Activated T-cell treated with anti-CD3 and anti-CD28 coated beads, Interleukin-2, amount 50 U/mL, for 24 hours (primary cell): ENCODE data around the gene BICC1.

ENCODE experiments used
- DNase-seq: peaks from one replicate; pipeline ENCODE4 v3.0.0-alpha.2; 2020
- H3K27ac Mint-ChIP-seq: 2 replicates; pipeline ENCODE4 v1.8.0; 2020; ENCODE audit warnings: mild to moderate bottlenecking, mixed read lengths
- H3K27me3 Mint-ChIP-seq: 2 replicates; pipeline ENCODE4 v1.8.0; 2020; ENCODE audit warnings: mixed read lengths
- H3K36me3 Mint-ChIP-seq: 2 replicates; pipeline ENCODE4 v1.8.0; 2020; ENCODE audit warnings: low read depth, mixed read lengths
- H3K4me1 Mint-ChIP-seq: 2 replicates; pipeline ENCODE4 v1.8.0; 2020; ENCODE audit warnings: low read depth, mixed read lengths
- H3K4me3 Mint-ChIP-seq: 2 replicates; pipeline ENCODE4 v1.8.0; 2020; ENCODE audit warnings: mild to moderate bottlenecking, moderate library complexity, mixed read lengths
- H3K9me3 Mint-ChIP-seq: 2 replicates; pipeline ENCODE4 v1.8.0; 2020; ENCODE audit warnings: mixed read lengths

Gene BICC1

DNA sequence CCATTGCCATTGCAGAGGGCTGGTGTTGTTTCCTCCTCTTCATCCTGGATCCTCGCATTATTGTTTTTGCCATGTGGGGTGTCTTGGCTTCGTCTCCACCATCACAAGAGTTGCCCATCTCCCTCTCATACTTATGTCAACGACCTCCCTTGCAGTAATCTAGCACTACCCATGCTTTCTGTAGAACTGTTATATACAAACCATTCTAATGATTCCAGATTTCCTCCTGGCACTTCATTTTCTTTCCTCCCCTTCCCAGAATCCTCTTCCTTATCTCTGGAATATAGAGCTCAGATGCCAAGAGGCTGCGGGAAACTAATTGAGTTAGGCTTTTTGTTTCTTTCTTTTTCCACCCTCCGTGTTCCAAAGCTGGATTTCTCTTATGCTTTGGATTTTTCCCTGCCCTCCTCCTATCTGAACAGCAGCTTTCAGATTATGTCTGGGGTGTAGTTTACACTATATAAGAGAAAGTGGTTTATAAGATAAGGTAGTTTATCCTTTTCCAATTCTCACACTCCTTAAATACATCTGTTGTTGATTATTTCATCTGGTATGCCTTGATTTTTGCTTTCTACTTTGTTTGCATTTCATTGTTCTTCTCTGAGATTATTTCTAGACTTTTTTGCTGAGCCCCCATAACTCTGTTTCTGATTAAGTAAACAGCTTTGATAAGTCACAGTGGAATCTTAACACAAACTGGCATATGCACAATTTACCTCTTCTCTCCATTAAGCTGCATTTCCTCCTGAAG, 264.1 kb downstream of the BICC1 start:
- Mint-ChIP-seq H3K36me3 (no peaks in the 10 kb centered on the region), H3K27me3 (peaks cover 8% of the 10 kb centered on the region), H3K4me3 (no peak overlapping the region), H3K4me1 (no peaks in the 10 kb centered on the region), H3K9me3 (no peaks in the 10 kb centered on the region), H3K27ac (no peak overlapping the region)
- no peak for DNase-seq

DNA sequence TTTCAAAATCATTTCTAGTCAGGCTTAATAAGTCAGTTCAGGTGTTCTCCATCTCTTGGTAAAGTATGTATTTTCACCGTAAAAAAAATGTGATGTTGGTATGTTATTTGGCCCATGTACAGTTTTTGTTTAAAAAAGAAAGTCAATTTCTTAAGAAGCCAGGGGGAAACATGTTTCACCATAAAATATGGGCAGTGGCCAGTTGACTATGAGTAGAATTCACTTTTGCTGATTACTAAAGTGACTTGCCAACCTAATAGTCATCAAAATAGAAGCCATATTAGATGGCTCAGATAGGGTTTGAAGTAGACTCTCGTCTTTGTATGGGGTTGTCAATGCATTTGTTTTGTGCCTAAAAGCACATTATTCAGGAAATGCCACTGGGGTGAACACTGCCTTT, 266.3 kb downstream of the BICC1 start:
- no peaks in the 10 kb centered on the region for H3K9me3 Mint-ChIP-seq
- no peaks in the 10 kb centered on the region for H3K36me3 Mint-ChIP-seq
- H3K27ac Mint-ChIP-seq: no peak overlapping the region
- H3K27me3 Mint-ChIP-seq: peaks cover 10% of the 10 kb centered on the region
- no peaks in the 10 kb centered on the region for H3K4me1 Mint-ChIP-seq
- DNase-seq: no peak
- H3K4me3 Mint-ChIP-seq: no peak overlapping the region

DNA sequence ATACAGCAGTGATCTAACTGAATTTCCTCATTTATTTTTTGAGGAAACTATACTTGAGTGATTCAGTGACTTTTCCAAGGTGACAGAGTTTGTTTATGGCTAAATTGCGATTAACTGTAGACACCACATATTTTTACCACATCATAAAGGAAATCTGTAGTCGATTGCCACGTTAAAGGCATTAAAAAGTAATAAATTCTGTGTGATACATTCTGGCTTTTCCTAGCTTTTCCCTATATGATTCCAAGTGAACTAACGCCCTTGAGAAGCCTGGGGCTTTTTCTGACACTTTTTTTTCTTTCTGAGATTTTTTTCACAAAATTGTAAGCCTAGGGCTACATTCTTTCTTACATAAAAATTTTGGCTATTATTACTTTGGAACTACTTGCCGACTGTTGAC, 266.9 kb downstream of the BICC1 start:
- Mint-ChIP-seq H3K36me3 (no peaks in the 10 kb centered on the region), H3K27ac (no peak overlapping the region), H3K4me3 (no peak overlapping the region), H3K9me3 (no peaks in the 10 kb centered on the region), H3K4me1 (no peaks in the 10 kb centered on the region), H3K27me3 (peaks cover 10% of the 10 kb centered on the region)
- DNase-seq: no peak

DNA sequence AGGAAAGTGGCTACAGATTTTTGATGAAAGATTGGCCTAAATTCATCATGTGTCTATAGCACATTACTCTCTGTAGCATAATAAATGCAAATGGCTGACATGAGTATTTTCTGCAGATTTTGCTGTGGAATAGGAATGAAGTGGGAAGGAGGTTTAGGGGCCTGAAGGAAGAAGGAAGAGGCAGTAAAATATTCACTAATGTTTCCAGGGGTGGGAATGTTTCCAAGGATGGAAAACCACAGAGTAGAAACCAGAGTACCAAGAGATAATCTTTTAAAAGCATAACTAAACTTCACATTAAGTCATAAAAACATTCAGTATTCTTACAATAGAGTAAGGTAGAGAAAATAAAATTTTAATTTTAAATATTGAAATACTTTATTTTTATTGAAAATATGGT, 267.8 kb downstream of the BICC1 start:
- H3K9me3 Mint-ChIP-seq: no peaks in the 10 kb centered on the region
- H3K4me3 Mint-ChIP-seq: no peak overlapping the region
- H3K27me3 Mint-ChIP-seq: peaks cover 10% of the 10 kb centered on the region
- H3K4me1 Mint-ChIP-seq: no peaks in the 10 kb centered on the region
- no peaks in the 10 kb centered on the region for H3K36me3 Mint-ChIP-seq
- no peak for DNase-seq
- no peak overlapping the region for H3K27ac Mint-ChIP-seq

DNA sequence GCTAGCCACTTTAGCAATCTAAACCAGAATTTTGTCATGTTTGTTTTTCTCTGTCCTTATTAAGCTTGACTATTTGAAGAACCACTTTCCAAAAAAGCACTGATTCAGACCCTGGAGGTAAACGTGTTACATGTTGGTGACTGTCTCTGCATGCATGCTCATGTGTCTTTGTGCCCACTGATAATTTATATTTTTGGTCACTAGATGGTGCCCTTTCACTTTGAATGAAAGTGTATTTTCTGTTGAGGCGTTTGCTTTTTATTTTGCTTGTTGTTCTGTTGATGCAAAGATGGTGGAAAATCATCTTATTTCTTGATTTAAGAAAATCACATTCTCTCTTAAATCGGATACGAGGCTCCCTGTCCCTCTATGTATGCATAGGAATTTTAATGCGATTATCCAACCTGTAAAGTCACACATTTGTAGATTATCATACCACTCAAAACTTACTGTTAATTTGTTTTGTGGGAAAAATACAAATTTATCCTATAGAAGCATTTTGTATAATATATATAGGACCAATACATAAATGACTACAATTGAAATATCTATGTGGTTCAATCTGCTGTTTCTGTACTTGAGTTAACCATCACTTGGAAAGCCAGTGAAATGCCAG, 269.3 kb downstream of the BICC1 start:
- Mint-ChIP-seq H3K4me1 (no peaks in the 10 kb centered on the region), H3K4me3 (no peak overlapping the region), H3K27ac (no peak overlapping the region), H3K36me3 (no peaks in the 10 kb centered on the region), H3K9me3 (no peaks in the 10 kb centered on the region), H3K27me3 (peaks cover 10% of the 10 kb centered on the region)
- no peak for DNase-seq

DNA sequence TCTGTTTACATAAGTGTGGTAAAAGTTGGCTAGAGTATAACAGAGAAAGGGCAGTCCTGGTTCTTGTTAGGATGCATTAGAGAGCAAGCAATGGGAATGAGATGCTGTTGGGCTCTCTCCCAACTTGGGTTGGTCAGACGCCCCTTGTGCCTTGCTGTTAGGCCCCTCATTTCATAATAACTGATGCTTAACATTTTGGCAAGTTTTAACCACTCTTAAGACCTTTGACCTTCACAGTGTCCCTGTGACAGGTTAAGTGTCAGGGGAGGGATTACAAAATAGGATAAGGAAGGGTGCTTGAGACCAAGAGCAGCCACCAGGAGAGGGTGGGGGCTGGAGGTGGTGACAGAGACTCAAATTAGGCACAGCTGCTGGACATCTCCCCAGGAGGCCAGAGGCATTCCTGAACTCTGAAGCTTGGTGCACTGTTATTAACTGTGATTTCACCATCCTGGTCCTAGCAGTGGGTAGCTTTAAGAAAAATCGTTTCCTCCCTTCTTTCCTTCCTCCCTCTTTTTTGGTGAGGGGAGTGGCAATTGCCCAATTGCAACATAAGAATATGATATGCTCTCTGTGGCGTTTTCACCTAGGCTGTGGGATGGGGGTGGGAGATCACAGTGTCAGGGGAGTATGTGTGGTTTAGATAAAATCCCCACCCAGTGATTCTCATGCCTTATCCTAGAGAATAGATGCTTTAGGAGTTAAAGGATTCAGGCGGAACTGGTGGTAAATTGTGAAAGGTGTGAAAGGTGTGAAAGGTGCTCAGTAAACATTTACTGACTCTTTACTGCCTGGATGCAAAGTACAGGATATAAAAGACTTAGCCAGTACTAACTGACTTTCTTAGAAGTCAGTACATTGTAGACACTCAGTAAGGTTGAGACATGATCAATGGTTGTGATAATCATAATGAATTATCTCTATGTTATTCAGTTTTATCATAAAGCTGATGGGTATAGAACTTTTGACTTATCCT, 270.5 kb downstream of the BICC1 start:
- Mint-ChIP-seq H3K4me1 (no peaks in the 10 kb centered on the region), H3K27ac (no peak overlapping the region), H3K27me3 (peaks cover 10% of the 10 kb centered on the region), H3K9me3 (no peaks in the 10 kb centered on the region), H3K36me3 (no peaks in the 10 kb centered on the region), H3K4me3 (no peak overlapping the region)
- DNase-seq: no peak

DNA sequence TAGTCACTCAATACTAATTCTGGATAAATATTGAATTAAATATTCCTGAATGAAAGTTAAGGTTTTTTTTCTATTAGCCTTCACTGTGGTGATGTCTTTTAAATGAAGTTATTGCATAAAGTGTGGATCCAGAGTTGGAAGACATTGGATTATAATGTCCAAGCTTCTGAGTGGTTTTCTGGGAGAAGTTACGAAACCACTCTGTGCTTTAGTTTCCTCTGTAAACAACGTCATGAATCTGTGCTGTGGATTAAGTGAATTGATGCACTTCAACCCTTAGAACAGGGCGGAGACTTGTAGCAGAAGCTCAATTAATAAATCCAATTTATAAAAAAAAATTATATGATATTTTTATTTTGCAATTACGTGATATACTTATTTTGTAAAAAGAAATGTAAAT, 271.7 kb downstream of the BICC1 start:
- no peaks in the 10 kb centered on the region for H3K9me3 Mint-ChIP-seq
- H3K27ac Mint-ChIP-seq: no peak overlapping the region
- no peak for DNase-seq
- no peak overlapping the region for H3K4me3 Mint-ChIP-seq
- H3K36me3 Mint-ChIP-seq: no peaks in the 10 kb centered on the region
- H3K4me1 Mint-ChIP-seq: no peaks in the 10 kb centered on the region
- H3K27me3 Mint-ChIP-seq: peaks cover 10% of the 10 kb centered on the region

DNA sequence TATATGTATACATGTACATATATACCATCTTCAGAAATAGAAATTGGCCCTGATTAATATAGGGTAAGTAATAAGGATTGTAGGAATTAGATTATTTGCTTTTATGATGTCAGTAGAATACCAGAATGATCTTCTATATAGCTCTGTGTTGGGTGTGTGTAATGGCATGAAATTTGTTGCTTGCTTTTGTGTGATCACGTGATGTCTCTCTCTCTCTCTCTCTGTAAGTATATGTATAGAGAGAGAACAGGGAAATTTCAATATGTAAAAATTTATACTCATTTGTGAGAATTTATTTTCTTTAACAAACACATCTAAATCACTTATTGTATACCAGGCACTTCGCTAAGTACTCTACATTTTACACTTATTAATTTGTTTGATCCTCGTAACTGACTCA, 272.7 kb downstream of the BICC1 start:
- Mint-ChIP-seq H3K27me3 (peaks cover 4% of the 10 kb centered on the region), H3K9me3 (no peaks in the 10 kb centered on the region), H3K27ac (no peak overlapping the region), H3K4me1 (no peaks in the 10 kb centered on the region), H3K4me3 (no peak overlapping the region), H3K36me3 (no peaks in the 10 kb centered on the region)
- no peak for DNase-seq

DNA sequence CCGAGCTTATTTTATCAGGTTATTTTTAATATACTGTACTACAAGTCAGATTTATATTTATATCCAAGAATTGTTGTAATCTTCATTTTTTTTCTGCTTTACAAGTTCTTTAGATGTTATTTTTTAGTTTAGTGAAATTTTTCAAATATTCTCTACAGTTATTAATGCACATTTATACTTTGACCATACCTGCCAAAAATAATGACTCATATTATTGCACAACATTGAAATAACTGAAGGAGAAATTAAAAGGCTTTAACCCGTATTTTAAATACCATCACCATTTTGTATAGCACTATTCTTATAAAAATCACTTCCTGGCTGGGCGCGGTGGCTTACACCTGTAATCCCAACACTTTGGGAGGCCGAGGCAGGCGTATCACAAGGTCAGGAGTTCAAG, 278.5 kb downstream of the BICC1 start:
- no peaks in the 10 kb centered on the region for H3K9me3 Mint-ChIP-seq
- DNase-seq: no peak
- H3K27me3 Mint-ChIP-seq: no peaks in the 10 kb centered on the region
- H3K4me3 Mint-ChIP-seq: no peak overlapping the region
- H3K4me1 Mint-ChIP-seq: no peaks in the 10 kb centered on the region
- no peak overlapping the region for H3K27ac Mint-ChIP-seq
- no peaks in the 10 kb centered on the region for H3K36me3 Mint-ChIP-seq

DNA sequence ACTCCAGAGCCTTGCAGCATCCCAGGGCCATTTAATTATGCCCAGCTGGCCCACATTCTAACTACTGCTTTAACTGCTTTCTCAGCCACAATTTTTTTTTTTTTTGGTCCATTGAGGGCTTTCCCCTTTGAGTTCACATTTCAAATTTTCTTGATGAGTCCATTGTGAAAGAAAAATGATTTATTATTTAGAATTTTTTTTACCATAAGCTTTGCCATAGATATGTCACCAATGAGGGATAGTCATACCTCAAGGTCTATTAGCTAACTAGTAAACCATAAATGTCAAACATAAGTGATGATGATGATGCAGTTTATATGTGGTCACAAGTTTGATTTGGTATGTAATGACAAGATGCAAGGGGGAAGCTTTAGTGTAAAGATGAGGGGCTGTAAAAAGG, 282.9 kb downstream of the BICC1 start:
- H3K4me3 Mint-ChIP-seq: no peak overlapping the region
- no peaks in the 10 kb centered on the region for H3K36me3 Mint-ChIP-seq
- H3K27ac Mint-ChIP-seq: no peak overlapping the region

DNA sequence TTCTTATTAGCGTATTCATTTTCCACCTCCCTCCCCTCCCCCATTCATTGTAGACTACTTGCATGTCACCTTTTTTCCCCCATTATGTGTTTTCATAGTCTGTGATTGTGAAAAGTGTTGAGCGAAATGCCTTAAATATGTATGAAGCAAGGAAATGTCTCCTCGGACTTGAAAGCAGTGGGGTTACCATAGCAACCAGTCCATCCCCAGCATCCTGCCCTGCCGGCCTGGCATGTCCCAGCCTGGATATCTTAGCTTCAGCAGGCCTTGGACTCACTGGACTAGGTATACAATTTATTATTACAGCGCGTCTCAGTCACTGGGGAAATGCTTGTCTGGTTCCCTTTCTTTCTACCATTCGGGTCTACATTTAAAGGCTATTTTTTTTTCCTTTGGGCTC, 283.6 kb downstream of the BICC1 start:
- H3K27ac Mint-ChIP-seq: no peak overlapping the region
- no peak overlapping the region for H3K4me3 Mint-ChIP-seq
- H3K36me3 Mint-ChIP-seq: no peaks in the 10 kb centered on the region
- no peak for DNase-seq
- H3K27me3 Mint-ChIP-seq: no peaks in the 10 kb centered on the region
- no peaks in the 10 kb centered on the region for H3K4me1 Mint-ChIP-seq
- H3K9me3 Mint-ChIP-seq: no peaks in the 10 kb centered on the region

More for the DNA sequence above, 282.9 kb downstream of the BICC1 start:
- Mint-ChIP-seq H3K4me1 (no peaks in the 10 kb centered on the region), H3K9me3 (no peaks in the 10 kb centered on the region), H3K27me3 (no peaks in the 10 kb centered on the region)
- no peak for DNase-seq

DNA sequence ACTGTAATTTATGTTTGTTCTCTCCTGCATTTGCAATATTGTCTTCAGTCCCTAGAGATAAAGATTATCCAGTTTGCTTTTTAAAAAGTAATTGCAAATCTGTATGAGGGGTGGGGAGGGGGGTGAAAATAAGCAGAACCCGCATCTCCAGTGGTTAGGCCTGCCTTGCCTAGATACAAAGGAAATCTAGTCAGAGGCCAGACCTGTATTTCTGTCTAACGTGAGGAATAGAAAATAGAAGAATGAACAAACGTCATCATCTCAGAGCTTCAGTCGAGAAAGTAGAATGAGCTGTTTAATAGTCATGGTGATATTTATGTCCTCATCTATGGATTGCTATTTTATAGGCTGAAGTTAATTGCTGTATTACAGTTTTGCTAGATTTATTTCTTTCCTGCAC, 284.2 kb downstream of the BICC1 start:
- Mint-ChIP-seq H3K27me3 (no peaks in the 10 kb centered on the region), H3K36me3 (no peaks in the 10 kb centered on the region), H3K9me3 (no peaks in the 10 kb centered on the region), H3K4me1 (no peaks in the 10 kb centered on the region), H3K4me3 (no peak overlapping the region), H3K27ac (no peak overlapping the region)
- no peak for DNase-seq

DNA sequence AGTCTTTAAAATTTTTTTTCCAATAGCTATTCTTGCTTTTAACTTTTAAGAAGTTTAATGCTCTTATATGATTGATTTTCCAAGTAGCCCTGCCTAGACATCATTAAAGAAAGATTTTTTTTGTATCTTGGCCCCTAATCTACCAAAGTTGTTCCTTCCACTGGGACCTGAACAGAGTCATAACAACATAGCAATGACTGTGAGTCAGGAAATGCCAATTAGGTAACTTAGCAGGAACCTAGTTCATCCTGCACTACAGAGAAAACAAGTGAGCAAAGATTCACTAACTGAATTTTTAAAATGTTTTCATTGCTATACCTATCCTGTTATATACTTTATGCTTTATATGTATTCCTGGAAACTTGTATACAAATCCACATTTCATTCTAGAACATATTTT, 284.7 kb downstream of the BICC1 start:
- Mint-ChIP-seq H3K4me3 (no peak overlapping the region), H3K4me1 (no peaks in the 10 kb centered on the region), H3K9me3 (no peaks in the 10 kb centered on the region), H3K27ac (no peak overlapping the region), H3K36me3 (no peaks in the 10 kb centered on the region), H3K27me3 (no peaks in the 10 kb centered on the region)
- no peak for DNase-seq

DNA sequence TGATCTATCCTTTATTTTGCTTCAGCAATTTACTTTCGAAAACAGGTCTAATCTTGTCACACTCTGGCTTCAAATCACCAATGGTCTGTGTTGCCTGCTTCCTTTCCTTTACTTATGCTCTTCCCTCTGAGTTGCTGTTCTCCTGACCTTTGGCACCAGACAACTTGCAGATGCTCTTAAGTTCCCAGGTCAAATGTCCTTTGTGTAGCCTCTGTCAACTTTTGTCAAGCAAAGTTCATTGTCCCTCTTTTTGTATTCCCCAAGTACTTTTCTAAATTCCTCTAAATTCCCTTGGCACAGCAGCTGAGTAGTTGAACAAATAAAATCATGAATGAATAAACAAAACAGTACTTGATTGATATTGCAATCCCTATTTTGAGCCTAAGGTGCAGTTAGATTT, 289.4 kb downstream of the BICC1 start:
- Mint-ChIP-seq H3K36me3 (no peaks in the 10 kb centered on the region), H3K27me3 (no peaks in the 10 kb centered on the region), H3K4me3 (no peak overlapping the region), H3K9me3 (no peaks in the 10 kb centered on the region), H3K4me1 (no peaks in the 10 kb centered on the region), H3K27ac (no peak overlapping the region)
- DNase-seq: no peak

DNA sequence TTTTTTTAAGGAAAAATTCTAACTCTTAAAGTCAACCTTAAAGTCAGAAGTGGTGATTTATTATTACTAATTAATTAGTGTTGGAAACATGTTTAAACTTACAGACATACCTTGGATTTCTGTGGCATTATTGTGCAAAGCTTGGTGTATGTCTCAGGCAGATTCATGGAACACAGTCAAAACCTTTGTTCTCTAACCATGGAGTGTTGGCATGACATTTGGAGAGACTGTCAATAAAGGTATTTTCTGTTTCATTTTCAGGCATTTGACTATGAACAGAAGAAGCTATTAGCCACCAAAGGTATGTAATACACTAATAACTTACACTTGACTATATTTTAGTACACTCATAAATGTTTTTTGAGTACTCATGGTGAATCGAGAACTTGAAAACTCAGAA, 293.7 kb downstream of the BICC1 start:
- Mint-ChIP-seq H3K4me3 (no peak overlapping the region), H3K27ac (no peak overlapping the region), H3K9me3 (no peaks in the 10 kb centered on the region), H3K36me3 (no peaks in the 10 kb centered on the region), H3K4me1 (no peaks in the 10 kb centered on the region), H3K27me3 (no peaks in the 10 kb centered on the region)
- no peak for DNase-seq
